Activated CD4-positive, alpha-beta T cell treated with anti-CD3 and anti-CD28 coated beads, Interleukin-10, Interleukin-2, amounts not matched to agents 100 ng/mL and 50 ng/mL, durations not matched to agents 16 hours and 8 hours (primary cell): ENCODE results near the gene TMEM218.
"Not testable (repeated sequence)": the region's sequence is repeated elsewhere in the genome, so short reads cannot be mapped to it uniquely, and the experiment has no call there.

Experiments used
- DNase-seq: peaks from one replicate; pipeline ENCODE4 v3.0.0-alpha.2; 2020

Gene TMEM218

DNA sequence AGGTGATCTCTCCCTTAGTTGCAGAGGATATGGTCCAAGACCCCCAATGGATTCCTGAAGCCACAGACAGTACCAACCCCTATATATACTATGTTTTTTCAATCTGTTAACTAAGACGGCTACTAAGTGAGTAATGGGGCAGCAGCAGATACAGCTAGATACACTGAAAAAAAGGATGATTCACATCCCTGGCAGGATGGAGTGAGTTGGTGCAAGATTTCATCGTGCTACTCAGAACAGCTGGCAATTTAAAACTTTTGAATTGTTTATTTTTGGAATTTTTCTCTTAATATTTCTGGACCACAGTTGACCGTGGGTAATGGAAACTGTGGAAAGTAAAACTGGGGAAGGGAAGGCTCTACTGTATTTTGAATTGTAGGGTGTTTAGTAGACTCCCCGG, 17.0 kb upstream of the TMEM218 start:
- no peak for DNase-seq

DNA sequence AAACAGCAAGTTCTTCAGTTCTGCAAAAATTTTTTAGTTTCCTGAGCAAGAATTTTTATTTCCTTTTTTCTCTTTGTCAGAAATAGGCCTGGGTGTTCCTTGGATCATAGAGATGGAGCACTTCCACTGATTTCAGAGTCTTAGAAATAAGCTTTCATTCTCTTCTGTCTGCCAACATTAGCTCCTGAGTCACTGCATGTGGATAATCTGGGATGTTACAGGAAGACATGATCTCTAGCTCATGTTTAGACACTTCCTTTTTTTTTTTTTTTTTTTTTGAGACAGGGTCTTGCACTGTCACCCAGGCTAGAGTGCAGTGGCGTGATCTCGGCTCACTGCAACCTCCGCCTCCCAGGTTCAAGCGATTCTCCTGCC, 13.2 kb upstream of the TMEM218 start:
- no peak for DNase-seq

DNA sequence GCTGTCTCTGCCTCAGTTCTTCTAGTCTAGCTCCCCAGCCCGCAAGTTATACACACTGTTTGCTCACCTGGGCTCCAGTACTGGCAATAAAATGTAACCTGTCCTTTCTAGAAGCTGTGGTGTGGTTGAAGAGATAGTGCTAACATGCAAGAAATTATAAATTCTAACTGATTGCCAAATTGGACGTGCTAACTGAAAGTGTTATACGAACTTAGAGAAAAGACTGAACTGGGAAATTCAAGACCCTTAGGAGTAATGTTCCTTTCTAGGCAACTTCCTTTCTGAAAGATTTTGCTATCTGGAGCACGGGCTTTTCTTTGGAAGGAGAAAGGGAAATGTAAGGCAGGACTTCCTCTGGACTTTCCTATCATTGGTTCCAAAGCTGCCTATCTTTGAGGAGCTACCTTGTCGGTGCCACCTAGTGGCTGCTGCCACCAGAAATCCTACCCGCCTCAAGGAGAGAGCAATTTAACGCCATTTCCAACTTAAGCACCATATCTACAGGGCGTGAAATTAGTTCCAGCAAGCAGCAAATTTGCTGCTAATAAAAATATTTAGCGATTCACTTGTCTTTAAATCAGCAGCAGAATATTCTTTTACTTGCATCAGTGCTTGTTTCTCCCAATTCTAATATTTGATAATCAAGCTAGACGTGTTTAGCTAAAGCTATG, 12.7 kb upstream of the TMEM218 start:
- peak; percentile 44 for DNase-seq

DNA sequence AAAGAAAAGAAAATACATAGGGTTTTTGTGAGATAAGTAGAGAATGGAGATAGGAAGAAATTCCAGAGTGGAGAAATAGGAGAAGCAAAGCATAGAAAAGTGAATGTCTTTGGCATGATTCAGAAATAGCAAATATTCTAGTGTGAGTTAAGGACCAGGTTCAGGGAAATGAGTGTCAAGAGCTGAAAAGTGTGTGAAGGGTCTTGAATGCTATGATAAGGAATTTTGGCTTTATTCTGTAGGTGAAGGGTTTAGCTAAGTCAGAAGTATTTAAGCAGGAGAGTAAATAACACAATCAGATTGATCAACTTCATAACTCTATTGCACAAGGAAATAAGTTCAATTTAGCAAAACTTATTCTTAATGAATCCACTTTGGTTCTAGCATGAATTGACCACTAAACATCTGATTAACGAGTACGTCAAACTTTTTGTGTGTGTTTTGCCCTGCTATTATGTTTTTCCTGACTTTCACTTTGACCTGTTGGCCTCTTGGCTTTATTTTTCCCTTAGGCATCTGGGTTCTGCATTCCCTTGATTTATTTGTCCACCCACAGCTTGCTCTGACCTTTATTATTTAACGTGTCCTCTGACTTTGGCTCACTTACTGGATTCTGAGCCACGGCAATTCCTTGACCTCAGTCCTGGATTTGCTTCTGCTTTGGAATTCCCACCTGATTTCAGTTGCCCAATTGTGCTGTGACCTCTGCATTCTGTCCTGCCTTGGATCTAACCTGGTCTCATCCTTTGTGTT, 11.9 kb upstream of the TMEM218 start:
- no peak for DNase-seq

DNA sequence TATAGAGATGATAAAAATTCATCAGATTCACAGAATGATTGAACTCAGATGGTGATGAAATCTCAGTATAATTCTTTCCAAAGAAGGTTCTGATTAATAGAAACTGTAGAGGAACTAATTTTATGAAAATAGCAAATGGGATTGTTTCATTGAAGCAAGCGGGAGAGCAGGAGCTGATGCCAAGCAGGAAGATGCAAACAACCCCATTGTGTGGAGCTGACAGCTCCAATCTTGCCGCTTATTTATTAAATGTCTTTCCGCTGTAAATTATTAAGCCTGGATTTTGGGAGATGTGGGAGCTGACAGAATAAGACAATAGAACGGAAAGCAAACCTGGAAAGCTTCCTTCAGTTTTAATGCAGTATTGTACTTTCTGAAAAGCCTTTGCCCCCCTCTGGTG, 6.0 kb upstream of the TMEM218 start:
- no peak for DNase-seq

DNA sequence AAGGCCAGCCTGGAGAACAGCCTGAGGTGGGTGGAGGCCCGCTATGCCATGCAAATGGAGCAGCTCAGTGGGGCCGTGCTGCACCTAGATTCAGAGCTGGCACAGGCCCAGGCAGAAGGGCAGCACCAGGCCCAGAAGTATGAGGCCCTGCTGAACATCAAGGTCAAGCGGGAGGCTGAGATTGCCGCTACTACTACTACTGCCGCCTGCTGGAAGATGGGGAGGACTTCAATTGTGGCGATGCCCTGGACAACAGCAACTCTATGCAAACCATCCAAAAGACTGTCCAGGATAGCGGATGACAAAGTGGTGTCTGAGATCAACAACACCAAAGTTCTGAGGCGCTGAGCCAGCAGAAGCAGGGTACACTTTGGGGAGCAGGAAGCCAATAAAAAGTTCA, 3.1 kb upstream of the TMEM218 start:
- DNase-seq: peak; percentile 4

DNA sequence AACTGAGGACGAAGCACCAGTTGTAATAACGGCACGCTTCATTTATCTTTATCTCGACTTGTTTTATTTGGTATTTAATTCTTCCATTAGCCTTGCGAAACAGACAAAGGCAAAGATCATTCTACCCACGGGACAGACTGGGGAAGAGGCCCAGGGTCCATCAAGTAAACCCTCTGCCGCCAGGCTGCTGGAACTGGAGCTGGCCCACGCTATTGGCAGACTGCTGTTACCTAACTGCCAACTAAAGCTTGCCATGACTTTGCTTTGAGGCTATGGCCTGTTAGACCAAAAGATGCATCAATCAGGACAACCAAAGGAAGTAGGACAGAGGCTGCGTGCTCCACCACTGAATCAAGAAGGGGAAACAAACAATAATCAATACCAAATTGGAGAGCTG, 780 bp upstream of the TMEM218 start:
- no peak for DNase-seq

DNA sequence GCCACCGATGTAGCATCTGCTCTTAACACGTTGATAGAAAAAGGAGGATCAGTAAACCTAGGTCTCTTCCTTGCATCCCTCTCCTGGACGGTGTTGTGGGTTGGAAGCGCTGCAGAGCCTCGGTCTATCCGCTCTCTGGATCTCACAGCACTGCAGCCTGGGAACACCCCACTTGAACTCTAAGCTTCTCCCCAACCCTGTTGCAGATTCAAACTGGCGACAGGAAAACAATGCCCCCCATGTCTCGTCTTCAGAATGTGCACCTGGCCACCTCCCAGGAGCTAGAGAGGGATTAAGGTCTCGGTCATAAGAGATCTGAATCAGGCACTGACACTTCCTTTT, 454 bp downstream of the TMEM218 start:
- DNase-seq: peak; percentile 3

DNA sequence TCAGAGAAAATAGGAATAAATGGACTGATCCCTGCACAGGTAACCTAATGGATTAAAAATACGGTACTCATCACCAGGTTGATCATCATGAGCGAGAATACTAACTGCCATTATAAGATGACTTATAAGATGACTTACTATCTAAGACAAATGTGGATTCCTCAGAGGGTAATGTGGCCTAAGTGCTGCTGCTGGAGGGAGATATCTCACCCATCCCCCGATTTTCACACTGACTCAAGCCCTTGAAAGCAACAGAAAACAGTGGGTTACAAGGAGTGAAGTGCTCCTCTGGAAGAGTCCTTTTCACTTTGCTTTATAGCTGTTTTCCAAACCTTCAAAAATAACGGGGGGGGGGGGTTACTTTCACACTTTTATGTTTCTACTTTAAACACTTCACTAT, 920 bp downstream of the TMEM218 start:
- peak; percentile 53 for DNase-seq

DNA sequence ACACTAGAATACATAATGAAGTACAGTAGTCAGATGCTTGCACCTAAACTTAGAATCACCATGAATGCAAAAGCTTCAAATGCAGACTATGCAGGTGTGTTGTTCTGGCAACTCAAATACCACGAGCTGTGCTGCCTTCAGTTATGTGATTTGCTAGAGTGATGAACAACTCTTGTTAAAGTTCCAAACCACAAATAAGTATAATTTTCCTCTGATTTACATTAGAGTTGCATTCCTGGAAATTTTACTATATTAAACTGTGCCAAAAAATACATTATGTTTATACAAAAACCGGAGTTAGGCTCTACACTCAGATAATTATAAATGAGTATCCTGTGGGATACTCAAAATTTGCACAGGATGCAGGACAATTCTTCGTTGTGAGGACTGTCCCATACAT, 3.0 kb downstream of the TMEM218 start:
- DNase-seq: no peak

DNA sequence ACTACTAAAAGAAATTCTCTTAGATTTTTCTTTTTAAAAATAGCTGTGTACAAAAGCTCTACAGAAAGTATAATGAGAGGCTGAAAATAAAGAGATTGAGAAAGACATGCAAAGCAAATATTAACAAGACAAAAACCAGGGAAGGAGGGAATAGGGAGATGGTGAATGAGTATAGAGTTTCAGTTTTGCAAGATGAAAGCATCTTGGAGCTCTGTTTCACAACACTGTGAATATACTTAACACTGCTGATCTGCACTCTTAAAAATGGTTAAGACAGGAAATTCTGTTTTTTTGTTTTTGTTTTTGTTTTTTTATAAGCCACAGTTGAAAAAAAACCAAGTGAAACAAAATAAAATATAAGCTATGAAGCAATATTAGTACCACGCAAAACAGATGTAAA, 5.5 kb downstream of the TMEM218 start:
- DNase-seq: peak; percentile 8

DNA sequence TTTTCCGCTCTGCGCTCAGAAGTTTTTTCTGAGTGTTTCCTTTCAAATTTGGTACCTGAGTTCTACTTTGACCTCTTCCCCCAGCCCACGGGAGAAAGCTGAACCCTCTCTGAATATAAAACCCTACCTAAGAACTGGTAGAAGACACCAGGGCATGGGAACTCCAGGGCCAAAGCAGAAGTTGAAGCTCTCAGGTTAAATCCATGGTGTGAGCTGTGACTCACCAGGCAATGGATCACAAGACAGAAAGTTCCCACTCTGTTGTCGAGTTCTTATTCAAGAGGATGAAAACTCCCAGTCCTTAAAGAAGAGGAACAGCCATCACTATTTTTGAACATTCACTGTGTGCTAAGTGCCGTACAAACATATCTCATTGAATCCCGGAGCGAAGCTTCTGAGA, 8.9 kb downstream of the TMEM218 start:
- no peak for DNase-seq

DNA sequence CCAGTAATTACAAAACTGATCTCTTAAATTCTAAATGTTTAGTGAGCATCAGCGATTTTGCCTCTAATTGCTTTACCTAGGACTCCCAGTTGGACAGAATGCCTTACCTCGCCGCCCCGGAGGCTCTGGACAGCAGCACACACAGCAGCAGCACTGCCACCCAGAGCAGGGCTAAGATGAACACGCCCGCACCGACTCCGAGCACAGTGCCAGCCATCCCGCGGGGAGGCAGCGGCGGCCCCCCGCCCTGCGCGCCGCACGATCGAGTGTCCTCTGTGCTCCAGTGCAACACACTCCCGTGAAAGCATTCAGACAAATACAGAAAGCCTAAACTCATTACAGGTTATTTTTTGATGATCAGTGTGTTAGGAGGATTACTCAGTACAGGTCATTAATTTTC, 9.4 kb downstream of the TMEM218 start:
- no peak for DNase-seq

DNA sequence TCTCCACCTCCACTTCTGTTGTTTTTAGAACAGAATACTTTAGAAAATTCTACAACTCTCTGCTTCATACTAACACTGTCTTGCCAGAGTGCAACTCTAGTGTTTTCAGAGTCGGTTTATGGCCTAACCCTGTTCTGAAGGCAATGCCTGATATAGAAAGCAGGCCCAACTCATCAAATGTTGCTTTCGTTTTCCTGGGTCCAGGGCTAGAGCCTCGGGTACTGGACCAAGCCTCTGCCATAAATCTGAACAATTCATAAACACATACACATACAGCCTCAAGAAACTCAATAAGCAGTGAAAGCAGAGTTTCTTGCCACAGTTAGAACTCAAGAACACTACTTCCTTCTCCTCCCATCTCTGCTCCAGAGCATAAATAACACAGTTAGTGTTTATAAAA, 9.8 kb downstream of the TMEM218 start:
- no peak for DNase-seq

DNA sequence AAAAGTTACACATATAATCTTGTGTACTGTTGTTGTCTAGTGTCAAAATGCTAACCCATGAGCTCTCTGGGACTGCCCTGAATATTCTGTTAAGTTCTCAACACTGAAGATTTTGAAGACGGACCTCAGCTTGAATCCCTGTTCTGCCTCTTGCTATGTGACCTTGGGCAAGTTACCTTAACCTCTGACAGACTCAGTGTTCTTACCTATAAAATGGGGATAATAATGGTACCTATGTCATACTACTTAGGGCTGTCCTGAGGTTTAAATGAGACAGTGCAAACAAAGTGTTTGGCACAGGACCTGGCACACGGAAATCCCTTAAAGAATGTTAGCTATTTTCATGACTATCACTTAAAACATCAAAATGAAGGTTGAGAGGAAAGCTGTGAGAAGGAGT, 11.3 kb downstream of the TMEM218 start:
- DNase-seq: no peak

DNA sequence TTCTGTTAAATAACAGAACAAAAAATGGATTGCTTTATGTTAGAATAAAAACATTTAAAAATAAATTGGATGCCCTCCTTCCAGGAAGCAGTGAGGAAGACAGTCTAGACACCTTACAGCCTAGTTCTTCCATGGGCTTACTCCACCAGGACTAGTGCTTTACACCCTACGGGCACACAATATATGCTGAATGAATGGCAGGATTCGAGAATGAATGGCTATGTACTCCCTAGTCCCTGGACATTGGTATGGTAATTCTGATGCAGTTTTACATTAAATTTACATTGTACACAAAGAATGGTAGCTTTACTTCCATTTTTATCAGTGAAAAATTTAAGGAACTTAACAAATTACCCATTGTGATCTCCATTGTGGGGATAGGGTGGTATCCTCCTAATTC, 16.7 kb downstream of the TMEM218 start:
- DNase-seq: no peak

DNA sequence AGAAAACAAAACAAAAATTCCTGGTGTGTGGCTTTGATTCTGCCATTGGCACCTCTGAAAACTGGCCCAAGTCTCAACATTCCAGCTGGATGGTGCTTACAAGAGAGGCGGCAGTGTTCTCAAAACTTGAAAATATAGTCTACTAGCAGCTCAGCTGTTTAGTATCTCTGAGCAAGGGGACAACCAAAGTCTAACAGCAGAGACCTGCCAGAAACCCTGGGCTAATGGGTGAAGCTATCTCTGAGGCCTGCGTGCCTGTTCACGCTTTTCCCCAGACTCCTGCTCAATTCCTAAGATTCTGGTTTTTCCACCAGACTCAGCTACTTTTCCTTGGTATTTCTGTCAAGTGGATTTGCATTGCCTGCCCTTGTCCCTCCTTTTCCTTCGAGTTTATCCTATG, 17.9 kb downstream of the TMEM218 start:
- no peak for DNase-seq

DNA sequence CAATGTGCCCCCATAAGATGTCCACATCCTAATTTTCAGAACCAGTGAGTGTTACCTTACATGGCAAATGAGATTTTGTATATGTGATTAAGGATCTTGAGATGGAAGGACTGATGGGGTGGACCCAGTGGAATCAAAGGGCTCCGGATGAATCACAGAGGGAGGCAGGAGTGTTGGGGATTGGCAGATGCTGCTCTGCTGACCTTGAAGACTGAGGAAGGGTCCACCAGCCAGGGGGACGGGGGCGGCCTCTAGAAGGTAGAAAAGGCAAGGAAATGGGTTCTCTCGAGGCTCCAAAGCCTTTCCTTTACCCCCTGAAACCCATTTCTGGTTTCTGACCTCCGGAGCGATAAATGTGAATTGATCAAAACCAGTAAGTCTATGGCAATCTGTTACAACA, 18.8 kb downstream of the TMEM218 start:
- no peak for DNase-seq

DNA sequence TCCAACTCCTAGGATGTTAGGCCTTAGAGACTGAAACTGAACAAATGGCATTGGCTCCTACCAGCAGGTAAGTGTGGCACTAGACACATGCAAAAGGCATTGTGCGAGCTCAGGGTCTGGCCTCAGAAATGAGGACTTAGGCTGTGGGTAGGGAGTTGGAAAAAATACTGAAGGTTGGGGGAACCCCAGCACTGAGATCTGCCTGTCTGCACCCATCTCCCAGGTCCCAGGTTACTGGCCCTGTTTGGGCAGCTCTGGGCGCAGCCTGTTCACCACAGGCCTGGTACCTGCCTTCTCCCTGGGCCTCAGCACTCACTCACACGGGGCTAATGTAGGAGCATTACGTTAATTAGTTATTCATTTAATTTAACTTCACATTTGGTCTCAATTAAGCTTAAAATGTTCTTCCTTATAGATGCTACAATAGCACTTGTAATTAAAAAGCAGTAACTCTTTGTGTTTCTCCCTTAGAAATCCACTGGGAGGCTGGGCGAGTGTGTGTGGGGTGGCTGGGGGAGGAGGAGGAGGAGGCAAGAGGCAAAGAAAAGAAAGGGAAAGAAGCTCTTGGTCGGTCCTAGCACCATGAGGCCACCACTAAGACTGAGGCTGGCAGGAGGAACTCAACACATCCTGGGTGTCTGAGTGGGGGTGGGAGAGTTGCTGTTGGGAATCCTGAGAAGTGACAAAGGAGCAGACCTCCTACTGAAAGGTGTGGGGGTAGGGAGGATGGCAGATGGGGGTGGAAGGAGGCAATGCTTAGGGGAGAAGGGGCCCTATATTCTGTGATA, 19.4 kb downstream of the TMEM218 start:
- DNase-seq: no peak

DNA sequence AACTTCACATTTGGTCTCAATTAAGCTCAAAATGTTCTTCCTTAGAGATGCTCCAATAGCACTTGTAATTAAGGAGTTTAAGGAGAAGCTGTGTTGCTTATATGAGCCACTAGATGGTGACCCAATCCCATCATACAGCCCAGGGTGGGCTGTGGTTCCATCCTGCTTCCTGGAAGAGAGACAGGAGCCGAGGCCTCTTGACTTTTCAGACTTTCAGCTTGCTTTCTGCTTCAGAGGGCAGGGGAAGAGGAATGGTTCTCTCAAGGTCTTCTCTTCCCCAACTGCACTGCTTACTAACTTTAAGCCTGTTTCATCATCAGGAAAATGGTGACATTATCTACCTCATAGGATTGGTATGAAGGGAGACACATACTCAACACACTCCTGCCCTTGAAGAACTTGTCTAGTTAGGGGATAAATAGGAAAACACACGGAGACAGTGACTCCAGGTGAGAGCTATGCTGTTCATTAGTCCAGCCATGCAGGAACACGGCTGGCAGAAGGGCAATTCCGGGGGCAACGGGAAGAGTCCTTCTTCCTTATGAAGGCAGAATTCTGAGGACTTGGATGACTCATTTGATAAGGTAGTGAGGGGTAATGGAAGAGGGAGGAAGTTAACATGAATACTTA, 20.1 kb downstream of the TMEM218 start:
- DNase-seq: peak; percentile 6

DNA sequence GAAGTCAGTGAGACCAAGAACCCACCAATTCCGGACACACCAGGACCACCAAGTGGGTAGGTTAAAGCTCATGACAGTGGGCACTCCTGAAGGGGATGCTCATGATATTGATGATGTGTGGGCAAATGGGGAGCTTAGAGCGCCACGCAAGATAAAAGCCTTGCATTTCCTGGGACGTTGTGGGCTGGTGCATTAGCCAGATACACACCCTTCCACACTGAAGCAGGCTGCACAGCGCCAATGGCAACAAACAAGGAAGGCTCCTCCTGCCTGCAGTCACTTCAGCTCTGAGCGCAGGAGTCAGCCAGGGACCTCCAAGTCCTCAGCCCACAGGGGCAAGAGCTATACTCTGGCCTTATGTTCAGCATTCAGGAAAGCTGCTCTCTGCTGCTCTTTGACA, 20.6 kb downstream of the TMEM218 start:
- DNase-seq: no peak

DNA sequence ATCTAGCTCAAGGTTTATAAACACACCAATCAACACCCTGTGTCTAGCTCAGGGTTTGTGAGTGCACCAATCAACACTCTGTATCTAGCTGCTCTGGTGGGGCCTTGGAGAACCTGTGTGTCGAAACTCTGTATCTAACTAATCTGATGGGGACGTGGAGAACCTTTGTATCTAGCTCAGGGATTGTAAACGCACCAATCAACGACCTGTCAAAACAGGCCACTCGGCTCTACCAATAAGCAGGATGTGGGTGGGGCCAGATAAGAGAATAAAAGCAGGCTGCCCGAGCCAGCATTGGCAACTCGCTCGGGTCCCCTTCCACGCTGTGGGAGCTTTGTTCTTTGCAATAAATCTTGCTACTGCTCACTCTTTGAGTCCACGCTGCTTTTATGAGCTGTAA, 21.3 kb downstream of the TMEM218 start:
- DNase-seq: not testable (repeated sequence)

DNA sequence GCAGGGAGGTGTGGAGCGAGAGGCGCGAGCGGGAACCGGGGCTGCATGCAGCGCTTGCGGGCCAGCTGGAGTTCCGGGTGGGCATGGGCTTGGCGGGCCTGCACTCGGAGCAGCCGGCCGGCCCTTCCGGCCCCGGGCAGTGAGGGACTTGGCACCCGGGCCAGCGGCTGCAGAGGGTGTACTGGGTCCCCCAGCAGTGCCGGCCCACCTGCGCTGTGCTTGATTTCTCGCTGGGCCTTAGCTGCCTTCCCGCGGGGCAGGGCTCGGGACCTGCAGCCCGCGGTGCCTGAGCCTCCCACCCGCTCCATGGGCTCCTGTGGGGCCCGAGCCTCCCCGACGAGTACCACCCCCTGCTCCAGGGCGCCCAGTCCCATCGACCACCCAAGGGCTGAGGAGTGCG, 21.9 kb downstream of the TMEM218 start:
- not testable (repeated sequence) for DNase-seq
